HG02610 (cell line): ENCODE measurements around the gene ABCA3.
"Not testable (repeated sequence)": the region's sequence is repeated elsewhere in the genome, so short reads cannot be mapped to it uniquely, and the experiment has no call there.

Source experiments
- ATAC-seq: cut with Tn5 transposase; IDR thresholded peaks from one replicate; pipeline ENCODE4 v1.9.1; 2021; ENCODE audit warnings: mild to moderate bottlenecking, moderate library complexity; ENCODE audit not compliant: unreplicated experiment

ABCA3 gene

GRCh38 chr16:2340564-2341455, at the start of gene ABCA3:
ABCA3 (minus strand) TSS chr16:2340728; CDS start chr16:2326466, 14,262 bp downstream.
- peak; percentile 79 for ATAC-seq

GRCh38 chr16:2388875-2389433, 48.4 kb upstream of the ABCA3 start:
- ATAC-seq, result no peak

- no peak for ATAC-seq
Observed at GRCh38 chr16:2388139-2388874, 47.8 kb upstream of the ABCA3 start.

GRCh38 chr16:2386990-2387389, 46.5 kb upstream of the ABCA3 start:
- no peak for ATAC-seq

GRCh38 chr16:2385982-2386381, 45.5 kb upstream of the ABCA3 start:
- ATAC-seq, result not testable (repeated sequence)

GRCh38 chr16:2385190-2385836, 44.8 kb upstream of the ABCA3 start:
- no peak for ATAC-seq

GRCh38 chr16:2384426-2384825, 43.9 kb upstream of the ABCA3 start:
- ATAC-seq, result no peak

GRCh38 chr16:2383501-2383900, 43.0 kb upstream of the ABCA3 start:
- ATAC-seq, result no peak

GRCh38 chr16:2374644-2375043, 34.1 kb upstream of the ABCA3 start:
- no peak for ATAC-seq

- ATAC-seq, result no peak
Observed at GRCh38 chr16:2373176-2373575, 32.6 kb upstream of the ABCA3 start.

GRCh38 chr16:2372684-2373083, 32.2 kb upstream of the ABCA3 start:
- ATAC-seq, result no peak

- ATAC-seq, result no peak
Observed at GRCh38 chr16:2371421-2371820, 30.9 kb upstream of the ABCA3 start.

GRCh38 chr16:2370721-2371120, 30.2 kb upstream of the ABCA3 start:
- no peak for ATAC-seq

GRCh38 chr16:2366660-2367309, 26.3 kb upstream of the ABCA3 start:
- ATAC-seq, result no peak

- ATAC-seq, result no peak
Observed at GRCh38 chr16:2365397-2366294, 25.1 kb upstream of the ABCA3 start.

GRCh38 chr16:2364638-2365210, 24.2 kb upstream of the ABCA3 start:
- ATAC-seq, result no peak

GRCh38 chr16:2362218-2362617, 21.7 kb upstream of the ABCA3 start:
- no peak for ATAC-seq

GRCh38 chr16:2361129-2361528, 20.6 kb upstream of the ABCA3 start:
- no peak for ATAC-seq

GRCh38 chr16:2359919-2360318, 19.4 kb upstream of the ABCA3 start:
- no peak for ATAC-seq
